GM12864 (cell line): Measurements from ENCODE around the gene CAPN5.
"Not testable (repeated sequence)": the region's sequence is repeated elsewhere in the genome, so short reads cannot be mapped to it uniquely, and the experiment has no call there.

Source experiments
- DNase-seq: peaks from one replicate; pipeline ENCODE4 v3.0.0-alpha.2; 2011; ENCODE audit warnings: low read depth
- H3K4me3 ChIP-seq: 2 replicates; pipeline ENCODE4 v1.5.1; 2011; ENCODE audit warnings: mild to moderate bottlenecking, low read depth, low read length, control low read depth
- TF ChIP-seq, protein P1 (sequence below): IDR thresholded peaks from 2 replicates; pipeline ENCODE4 v1.5.1; 2011; ENCODE audit warnings: low read depth, mild to moderate bottlenecking, moderate library complexity, low read length, control low read depth, inconsistent platforms; ENCODE audit errors: missing control alignments

CAPN5 gene

GRCh38 chr11:77056814-77057402 is 9.9 kb upstream of the CAPN5 start:
- DNase-seq = no peak
- TF ChIP-seq, protein P1, sequence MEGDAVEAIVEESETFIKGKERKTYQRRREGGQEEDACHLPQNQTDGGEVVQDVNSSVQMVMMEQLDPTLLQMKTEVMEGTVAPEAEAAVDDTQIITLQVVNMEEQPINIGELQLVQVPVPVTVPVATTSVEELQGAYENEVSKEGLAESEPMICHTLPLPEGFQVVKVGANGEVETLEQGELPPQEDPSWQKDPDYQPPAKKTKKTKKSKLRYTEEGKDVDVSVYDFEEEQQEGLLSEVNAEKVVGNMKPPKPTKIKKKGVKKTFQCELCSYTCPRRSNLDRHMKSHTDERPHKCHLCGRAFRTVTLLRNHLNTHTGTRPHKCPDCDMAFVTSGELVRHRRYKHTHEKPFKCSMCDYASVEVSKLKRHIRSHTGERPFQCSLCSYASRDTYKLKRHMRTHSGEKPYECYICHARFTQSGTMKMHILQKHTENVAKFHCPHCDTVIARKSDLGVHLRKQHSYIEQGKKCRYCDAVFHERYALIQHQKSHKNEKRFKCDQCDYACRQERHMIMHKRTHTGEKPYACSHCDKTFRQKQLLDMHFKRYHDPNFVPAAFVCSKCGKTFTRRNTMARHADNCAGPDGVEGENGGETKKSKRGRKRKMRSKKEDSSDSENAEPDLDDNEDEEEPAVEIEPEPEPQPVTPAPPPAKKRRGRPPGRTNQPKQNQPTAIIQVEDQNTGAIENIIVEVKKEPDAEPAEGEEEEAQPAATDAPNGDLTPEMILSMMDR = no peak
- no peak overlapping the region for H3K4me3 ChIP-seq

DNA sequence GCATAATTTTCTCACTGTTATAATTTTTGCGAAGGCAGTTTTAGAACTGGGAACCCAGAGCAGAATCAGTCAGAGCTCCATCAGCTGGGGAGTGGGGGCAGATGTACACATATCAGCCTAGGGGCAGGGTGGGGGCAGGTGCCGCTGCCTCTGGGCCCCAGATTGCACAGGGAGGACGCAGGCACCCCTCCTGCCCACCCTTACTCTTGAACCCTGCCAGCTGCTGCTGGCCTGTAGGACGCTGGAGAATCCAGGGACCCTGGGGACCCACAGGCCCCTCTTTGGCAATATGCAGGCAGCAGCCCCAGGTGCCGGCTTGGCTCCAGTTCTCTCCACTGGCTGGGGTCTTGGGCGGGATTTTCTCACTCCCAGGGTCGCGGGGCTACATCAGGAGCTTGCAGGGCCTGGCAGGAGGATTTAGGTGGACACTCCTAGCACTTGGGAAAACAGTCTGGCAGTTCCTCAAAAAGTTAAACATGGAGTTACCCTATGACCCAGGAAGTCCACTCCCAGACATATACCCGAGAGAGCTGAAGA is 8.8 kb upstream of the CAPN5 start:
- TF ChIP-seq, protein P1 = no peak
- H3K4me3 ChIP-seq = no peak overlapping the region

GRCh38 chr11:77058900-77059299 is 7.9 kb upstream of the CAPN5 start:
- no peak overlapping the region for H3K4me3 ChIP-seq
- TF ChIP-seq, protein P1 = no peak
- DNase-seq = no peak

More for the DNA sequence above, 8.8 kb upstream of the CAPN5 start:
- DNase-seq = no peak

GRCh38 chr11:77059806-77060205 is 7.0 kb upstream of the CAPN5 start:
- TF ChIP-seq, protein P1 = no peak

GRCh38 chr11:77060234-77060633 is 6.5 kb upstream of the CAPN5 start:
- TF ChIP-seq, protein P1 = no peak
- no peak overlapping the region for H3K4me3 ChIP-seq
- DNase-seq = no peak

More at GRCh38 chr11:77059806-77060205, 7.0 kb upstream of the CAPN5 start:
- H3K4me3 ChIP-seq = no peak overlapping the region
- DNase-seq = no peak

DNA sequence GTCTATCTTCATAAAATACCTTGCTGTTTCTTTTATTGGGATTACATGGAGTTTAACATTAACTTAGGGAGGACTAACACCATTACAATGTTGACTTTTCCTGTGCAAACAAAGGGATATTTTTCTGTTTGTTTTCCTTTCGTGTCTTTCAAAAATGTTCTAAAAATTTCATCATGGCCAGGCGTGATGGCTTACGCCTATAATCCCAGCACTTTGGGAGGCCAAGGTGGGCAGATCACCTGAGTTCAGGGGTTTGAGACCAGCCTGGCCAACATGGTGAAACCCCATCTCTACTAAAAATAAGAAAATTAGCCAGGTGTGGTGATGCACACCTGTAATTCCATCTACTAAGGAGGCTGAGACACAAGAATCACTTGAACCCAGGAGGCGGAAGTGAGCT is 5.5 kb upstream of the CAPN5 start:
- DNase-seq, H3K4me3 ChIP-seq: not testable (repeated sequence)

DNA sequence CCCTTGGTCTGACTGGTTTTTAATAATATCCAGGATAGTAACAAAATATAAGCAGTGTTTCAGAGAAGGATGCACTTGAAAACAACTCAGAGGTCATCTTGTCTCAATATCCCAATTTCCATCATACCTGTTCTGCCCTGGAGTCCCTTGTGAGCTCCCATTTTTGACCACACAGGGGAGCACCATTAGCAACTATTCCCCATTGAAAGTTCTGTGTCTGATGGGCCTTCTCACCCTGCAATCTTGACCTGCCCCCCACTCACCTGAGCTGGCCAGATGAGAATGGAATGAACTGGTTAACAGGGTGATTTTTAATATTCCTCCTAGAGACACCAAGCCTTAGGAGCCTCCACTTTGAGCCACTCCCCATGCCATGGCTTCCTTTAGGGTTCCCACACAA is 3.8 kb upstream of the CAPN5 start:
- DNase-seq = no peak
- TF ChIP-seq, protein P1 = no peak
- no peak overlapping the region for H3K4me3 ChIP-seq

DNA sequence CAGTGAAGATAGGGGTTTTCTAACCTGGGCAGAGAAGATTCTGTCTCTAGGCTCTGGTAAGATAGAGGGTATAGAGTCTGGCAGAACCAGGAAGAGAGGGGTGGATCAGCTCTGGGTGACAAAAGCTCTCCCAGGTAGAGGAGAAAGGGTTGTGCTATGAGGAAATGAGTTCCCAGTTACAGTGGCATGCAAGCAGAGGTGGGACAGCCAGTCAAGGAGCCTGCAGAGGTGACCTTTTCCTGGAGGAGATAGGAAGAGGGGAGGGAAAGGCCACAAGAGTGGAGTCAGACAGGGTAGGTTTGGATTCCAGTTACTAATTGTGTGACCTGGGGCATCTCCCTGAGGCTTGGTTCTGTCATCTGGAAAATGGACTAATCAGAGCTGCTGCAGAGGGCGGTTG is 3.4 kb upstream of the CAPN5 start:
- TF ChIP-seq, protein P1 = no peak
- DNase-seq = no peak
- no peak overlapping the region for H3K4me3 ChIP-seq
